ENCODE results near the gene KRT86. TPM values are rescaled to one million over a fixed set of nuclear protein-coding genes. Genes with fewer than 3 reads are reported as not detected.
A peak's percentile ranks its signal among the peaks of the same experiment; 100 is the strongest.

The KRT86 gene
- total and polyA plus RNA-seq, 2 of the 13 experiments (the other 11 are each of a cell fraction or from before 2014, with no cell fraction given) = not detected

GRCh38 chr12:52246720-52247621, 27.5 kb upstream of the KRT86 start (continued):
- peak; percentile 74 for TF ChIP-seq ARID5B (CRISPR knock-in tag; IDR thresholded peaks at IDR 0.05)

- POLR2A ChIA-PET = interaction anchor here (1.5 kb wide), 1 partner anchor 223 kb away, joined by 5 read pairs; no protein-coding TSS in a partner anchor
- peaks cover 20% of the 10 kb centered on the region for H3K4me1 ChIP-seq (ENCODE audit: insufficient read depth, low read length)
- peak; percentile 32 for ATAC-seq
These were observed 26.6 kb upstream of the KRT86 start for GRCh38 chr12:52247622-52248540.

More at GRCh38 chr12:52247622-52248540, 26.6 kb upstream of the KRT86 start:
- Histone ChIP-seq H3K27me3 (ENCODE audit: control insufficient read depth in 1 of 2, insufficient read depth in 2 of 2, low read length in 2 of 2) (peaks cover 6 to 57% of the 10 kb centered on the region in 2 experiments; a peak in 4 of 5 replicates), H4K20me1 (ENCODE audit: insufficient read depth, low read length) (0 out of 2 replicates have a peak, but pooled peaks cover 2% of the 10 kb centered on the region), H3K36me3 (replicated peaks in 1 of 2; ENCODE audit: control insufficient read depth in 1 of 2, insufficient read depth in 2 of 2, low read length in 2 of 2) (no peaks in the 10 kb centered on the region), H2AFZ (ENCODE audit: low read length) (no peak overlapping the region), H3K4me3 (replicated peaks in 1 of 3; ENCODE audit: insufficient read depth in 1 of 3, low read depth in 2 of 3, low read length in 3 of 3) (no peak overlapping the region), H3K4me2 (ENCODE audit: low read depth, low read length) (no peak overlapping the region), H3K27ac (ENCODE audit: extremely low read length, insufficient read depth, low read length) (no peak overlapping the region), H3K9ac (ENCODE audit: insufficient read depth, low read depth, low read length) (no peak overlapping the region), H3K9me3 (ENCODE audit: low read length) (no peaks in the 10 kb centered on the region), H3K79me2 (ENCODE audit: insufficient read depth, low read length) (no peaks in the 10 kb centered on the region)
- WGBS (ENCODE audit: low lambda C conversion rate) = 25% methylated on average over 8 of the region's 10 CpGs
- no peak for DNase-seq (ENCODE audit: low spot score)
- in situ Hi-C loops (cut with HindIII; ENCODE audit: extremely low pct_ligation_motif_present, low pct_unique_long_range_greater_than_20kb) = no loop called here
- intact Hi-C loops (cut with micrococcal nuclease; ENCODE audit: unreplicated experiment) = no loop called here
- TF ChIP-seq RNF2 (conservative IDR thresholded peaks at IDR 0.05; ENCODE audit: low read depth) (0 out of 2 replicates have a peak, but pooled peaks have one; percentile 32), KDM2A (CRISPR knock-in tag; IDR thresholded peaks at IDR 0.05; ENCODE audit: borderline replicate concordance, low read depth) (0 out of 2 replicates have a peak, but pooled peaks have one; percentile 0), ISX (CRISPR knock-in tag; conservative IDR thresholded peaks at IDR 0.05) (no peak)
- FAIRE-seq = no peak
- CTCF ChIA-PET (ENCODE audit: low intra/inter-chr PET ratio, low total read pairs) = interaction anchor here (1.2 kb wide), 1 partner anchor 34 kb away, joined by 3 read pairs; no protein-coding TSS in a partner anchor
- BruUV-seq (replicated peaks) = no TSS peak

All from HepG2 (cell line).